GM19240 (cell line): ENCODE measurements around the gene SPRTN.

Experiments
- DNase-seq: peaks from one replicate; pipeline ENCODE4 v3.0.0; 2011; ENCODE audit warnings: low spot score; ENCODE audit not compliant: insufficient read length

SPRTN gene

GRCh38 chr1:231338270-231339128, at the start of gene SPRTN:
Gene SPRTN, plus strand, starts transcription at chr1:231338293. Its CDS starts 91 bp downstream, at chr1:231338384.
- peak; percentile 76 for DNase-seq

GRCh38 chr1:231295938-231296337, 42.2 kb upstream of the SPRTN start:
- DNase-seq, result no peak

- no peak for DNase-seq
Measured at GRCh38 chr1:231301990-231302389, 36.1 kb upstream of the SPRTN start.

- no peak for DNase-seq
Measured at GRCh38 chr1:231310391-231310934, 27.6 kb upstream of the SPRTN start.

- no peak for DNase-seq
Measured at GRCh38 chr1:231311720-231312431, 26.2 kb upstream of the SPRTN start.

GRCh38 chr1:231312432-231312788, 25.7 kb upstream of the SPRTN start:
- no peak for DNase-seq

- no peak for DNase-seq
Measured at GRCh38 chr1:231313661-231314060, 24.4 kb upstream of the SPRTN start.

GRCh38 chr1:231315887-231316286, 22.2 kb upstream of the SPRTN start:
- peak; percentile 29 for DNase-seq

GRCh38 chr1:231317306-231318014, 20.6 kb upstream of the SPRTN start:
- no peak for DNase-seq

- DNase-seq, result no peak
Measured at GRCh38 chr1:231318015-231318355, 20.1 kb upstream of the SPRTN start.

- no peak for DNase-seq
Measured at GRCh38 chr1:231318568-231318967, 19.5 kb upstream of the SPRTN start.

GRCh38 chr1:231319080-231319479, 19.0 kb upstream of the SPRTN start:
- no peak for DNase-seq

- no peak for DNase-seq
Measured at GRCh38 chr1:231322880-231323530, 15.1 kb upstream of the SPRTN start.

GRCh38 chr1:231324660-231325059, 13.4 kb upstream of the SPRTN start:
- no peak for DNase-seq

- no peak for DNase-seq
Measured at GRCh38 chr1:231326248-231326647, 11.8 kb upstream of the SPRTN start.

- no peak for DNase-seq
Measured at GRCh38 chr1:231327617-231328016, 10.5 kb upstream of the SPRTN start.

- no peak for DNase-seq
Measured at GRCh38 chr1:231329483-231329882, 8.6 kb upstream of the SPRTN start.

GRCh38 chr1:231332761-231333160, 5.3 kb upstream of the SPRTN start:
- DNase-seq, result no peak

GRCh38 chr1:231334079-231334666, 3.9 kb upstream of the SPRTN start:
- DNase-seq, result no peak

- DNase-seq, result no peak
Measured at GRCh38 chr1:231334952-231335351, 3.1 kb upstream of the SPRTN start.
